DOHH2 (cell line): ENCODE measurements around the gene RNF175.

Experiments
- EZH2phosphoT487 ChIP-seq: fragments of 200-600 bp; sonication (generic); IDR thresholded peaks from 2 replicates; pipeline ENCODE4 v1.6.1; 2017; ENCODE audit warnings: borderline replicate concordance, mild to moderate bottlenecking, antibody characterized with exemption, low read length, moderate library complexity, mixed read lengths
- TF ChIP-seq, protein P1 (sequence below): fragments of 200-600 bp; sonication (generic); IDR thresholded peaks from one replicate; pipeline ENCODE4 v1.5.1; 2014; ENCODE audit warnings: antibody characterized with exemption, mild to moderate bottlenecking, low read depth, low read length; ENCODE audit not compliant: poor library complexity, severe bottlenecking

DNA sequence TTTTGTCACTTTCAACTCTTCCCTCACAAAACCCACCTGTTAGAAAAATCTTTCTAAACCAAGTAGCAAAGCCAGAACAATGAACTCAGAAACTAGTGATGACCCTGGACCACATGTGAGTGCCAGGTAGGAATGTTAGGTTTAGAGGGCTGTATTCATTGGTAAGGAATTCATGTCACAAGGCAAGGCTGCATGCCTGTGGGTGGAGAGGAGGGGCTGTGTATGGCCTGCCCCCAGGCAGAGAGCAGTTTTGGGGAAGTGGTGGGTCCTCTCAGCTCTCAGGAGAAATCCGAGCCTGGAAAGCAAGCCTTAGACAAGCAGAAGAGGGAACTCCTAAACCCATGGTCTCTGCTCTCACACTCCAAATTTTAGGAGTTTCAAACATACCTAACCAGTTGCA lies 2.4 kb downstream of the RNF175 start:
- TF ChIP-seq, protein P1, sequence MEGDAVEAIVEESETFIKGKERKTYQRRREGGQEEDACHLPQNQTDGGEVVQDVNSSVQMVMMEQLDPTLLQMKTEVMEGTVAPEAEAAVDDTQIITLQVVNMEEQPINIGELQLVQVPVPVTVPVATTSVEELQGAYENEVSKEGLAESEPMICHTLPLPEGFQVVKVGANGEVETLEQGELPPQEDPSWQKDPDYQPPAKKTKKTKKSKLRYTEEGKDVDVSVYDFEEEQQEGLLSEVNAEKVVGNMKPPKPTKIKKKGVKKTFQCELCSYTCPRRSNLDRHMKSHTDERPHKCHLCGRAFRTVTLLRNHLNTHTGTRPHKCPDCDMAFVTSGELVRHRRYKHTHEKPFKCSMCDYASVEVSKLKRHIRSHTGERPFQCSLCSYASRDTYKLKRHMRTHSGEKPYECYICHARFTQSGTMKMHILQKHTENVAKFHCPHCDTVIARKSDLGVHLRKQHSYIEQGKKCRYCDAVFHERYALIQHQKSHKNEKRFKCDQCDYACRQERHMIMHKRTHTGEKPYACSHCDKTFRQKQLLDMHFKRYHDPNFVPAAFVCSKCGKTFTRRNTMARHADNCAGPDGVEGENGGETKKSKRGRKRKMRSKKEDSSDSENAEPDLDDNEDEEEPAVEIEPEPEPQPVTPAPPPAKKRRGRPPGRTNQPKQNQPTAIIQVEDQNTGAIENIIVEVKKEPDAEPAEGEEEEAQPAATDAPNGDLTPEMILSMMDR: no peak
- no peak for TF ChIP-seq EZH2phosphoT487
